SK-N-SH (cell line): ENCODE data around the gene HDHD2.

Experiments
- CTCF ChIP-seq: fragments of 200-600 bp; sonication (generic); IDR thresholded peaks from 2 replicates; pipeline ENCODE4 v1.6.1; 2017; ENCODE audit warnings: antibody characterized with exemption, mild to moderate bottlenecking, moderate library complexity
- JUND ChIP-seq: IDR thresholded peaks from 2 replicates; pipeline ENCODE4 v1.4.0; 2012
- NFIC ChIP-seq: IDR thresholded peaks from 2 replicates; pipeline ENCODE4 v1.4.0; 2012; ENCODE audit warnings: borderline replicate concordance
- RCOR1 ChIP-seq: fragments of 150-350 bp; IDR thresholded peaks from 2 replicates; pipeline ENCODE4 v1.6.1; 2017; ENCODE audit warnings: antibody characterized with exemption, low read length
- RFX5 ChIP-seq: IDR thresholded peaks from 2 replicates; pipeline ENCODE4 v1.6.1; 2012; ENCODE audit warnings: mild to moderate bottlenecking, improper control_type of control experiment, low read length

- TF ChIP-seq CTCF (no peak), JUND (no peak), RCOR1 (no peak), NFIC (no peak), RFX5 (no peak)
These were observed 41.7 kb upstream of the HDHD2 start for GRCh38 chr18:47191961-47192360.
